ENCODE data around the gene CER1.

Gene CER1, protein sequence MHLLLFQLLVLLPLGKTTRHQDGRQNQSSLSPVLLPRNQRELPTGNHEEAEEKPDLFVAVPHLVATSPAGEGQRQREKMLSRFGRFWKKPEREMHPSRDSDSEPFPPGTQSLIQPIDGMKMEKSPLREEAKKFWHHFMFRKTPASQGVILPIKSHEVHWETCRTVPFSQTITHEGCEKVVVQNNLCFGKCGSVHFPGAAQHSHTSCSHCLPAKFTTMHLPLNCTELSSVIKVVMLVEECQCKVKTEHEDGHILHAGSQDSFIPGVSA

GRCh38 chr9:14722391-14723035 is at the start of gene CER1:
Gene CER1 (minus strand): TSS chr9:14722733. CDS start chr9:14722672, 61 bp downstream.
- no peak within 1 kb of the TSS for H3K4me3 ChIP-seq (ENCODE audit: control insufficient read depth, low read depth, low read length)
- no peak for TF ChIP-seq CTCF (conservative IDR thresholded peaks at IDR 0.05; ENCODE audit: control insufficient read depth, insufficient read depth, low read depth, low read length)
- no peak for DNase-seq (ENCODE audit: low read depth)

DNA sequence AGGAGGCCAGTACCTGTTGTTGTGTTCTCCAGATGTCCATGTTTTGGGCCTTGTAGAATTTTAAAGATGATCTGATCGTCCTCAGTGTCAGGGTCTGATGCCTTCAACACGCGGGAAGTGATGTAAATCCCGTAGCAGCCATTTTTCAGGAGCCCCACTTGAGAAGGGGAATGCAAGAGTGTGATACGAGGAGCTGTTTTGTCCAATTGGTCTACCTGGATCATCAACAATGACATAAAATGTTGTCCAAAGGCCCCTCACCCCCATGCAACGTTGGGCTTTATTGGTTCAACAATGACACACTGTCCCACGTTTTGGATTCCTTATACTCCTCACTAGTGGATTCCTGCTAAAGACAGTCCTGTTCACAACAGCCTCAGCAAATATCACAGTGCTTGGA is 48.1 kb upstream of the CER1 start:
- TF ChIP-seq CTCF (conservative IDR thresholded peaks at IDR 0.05; ENCODE audit: control insufficient read depth, insufficient read depth, low read depth, low read length), result no peak
- H3K4me3 ChIP-seq (ENCODE audit: control insufficient read depth, low read depth, low read length), result no peak overlapping the region
- DNase-seq (ENCODE audit: low read depth), result no peak

GRCh38 chr9:14769230-14769571 is 46.7 kb upstream of the CER1 start:
- TF ChIP-seq CTCF (conservative IDR thresholded peaks at IDR 0.05; ENCODE audit: control insufficient read depth, insufficient read depth, low read depth, low read length), result peak; percentile 29
- H3K4me3 ChIP-seq (ENCODE audit: control insufficient read depth, low read depth, low read length), result no peak overlapping the region
- peak; percentile 42 for DNase-seq (ENCODE audit: low read depth)

DNA sequence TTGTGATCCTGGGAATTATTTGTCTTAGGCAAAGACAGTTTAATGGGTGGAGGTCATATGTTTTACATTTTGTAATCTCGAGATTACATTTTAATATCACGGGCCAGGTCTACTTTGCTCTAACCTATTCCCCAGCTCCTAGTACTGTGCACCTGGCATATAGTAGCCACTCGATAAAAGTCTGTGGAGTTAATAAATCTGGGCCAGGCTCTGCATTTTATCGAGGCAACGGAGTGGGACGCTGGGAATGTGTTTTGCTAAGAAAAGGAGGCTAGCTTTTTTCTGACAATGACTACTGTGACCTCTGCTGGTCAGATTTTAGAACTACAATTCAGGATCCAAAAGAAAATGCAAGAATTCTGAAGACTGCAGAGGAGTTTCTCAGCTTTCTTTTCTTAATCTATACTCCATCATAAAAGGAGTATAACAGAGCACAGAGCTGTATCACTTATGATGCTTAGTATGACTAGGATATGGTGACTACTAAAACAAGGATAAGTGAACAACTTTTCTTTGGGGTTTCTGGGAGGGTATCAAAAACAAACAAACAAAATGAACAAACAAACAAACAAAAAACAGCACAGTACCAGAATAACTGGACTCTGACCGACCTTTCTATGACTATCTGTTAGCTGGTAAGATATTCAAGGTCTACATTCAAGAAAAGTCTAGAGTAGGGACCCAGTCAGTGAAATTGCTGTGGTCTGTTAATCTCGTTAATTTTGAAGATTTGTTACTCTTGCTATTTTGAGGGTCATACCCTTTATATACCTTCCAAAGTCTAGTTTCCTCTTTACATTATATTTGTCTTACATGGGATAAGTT is 46.1 kb upstream of the CER1 start:
- DNase-seq (ENCODE audit: low read depth), result peak; percentile 66
- peak; percentile 69 for TF ChIP-seq CTCF (conservative IDR thresholded peaks at IDR 0.05; ENCODE audit: control insufficient read depth, insufficient read depth, low read depth, low read length)
- peak overlapping the region; percentile 20 for H3K4me3 ChIP-seq (ENCODE audit: control insufficient read depth, low read depth, low read length)

DNA sequence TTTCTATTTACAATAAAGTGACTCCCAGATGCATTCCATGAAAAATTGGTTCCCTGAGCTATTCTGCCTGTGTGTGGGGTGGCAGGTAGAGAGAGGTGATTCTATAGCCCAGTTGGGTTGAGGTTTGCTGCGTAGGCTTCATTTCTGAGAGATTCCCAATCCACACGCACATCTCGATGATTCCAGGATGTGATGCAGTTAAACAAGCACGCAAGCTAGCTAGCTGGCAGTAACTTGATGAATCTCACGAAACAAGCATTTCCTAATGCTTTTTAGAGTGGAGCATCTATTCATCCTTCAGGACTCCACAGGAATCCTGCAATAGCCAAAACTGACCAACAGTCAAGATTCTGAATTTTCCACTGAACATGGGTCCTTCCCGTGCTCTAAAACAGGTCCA is 43.8 kb upstream of the CER1 start:
- TF ChIP-seq CTCF (conservative IDR thresholded peaks at IDR 0.05; ENCODE audit: control insufficient read depth, insufficient read depth, low read depth, low read length), result no peak
- DNase-seq (ENCODE audit: low read depth), result no peak
- no peak overlapping the region for H3K4me3 ChIP-seq (ENCODE audit: control insufficient read depth, low read depth, low read length)

DNA sequence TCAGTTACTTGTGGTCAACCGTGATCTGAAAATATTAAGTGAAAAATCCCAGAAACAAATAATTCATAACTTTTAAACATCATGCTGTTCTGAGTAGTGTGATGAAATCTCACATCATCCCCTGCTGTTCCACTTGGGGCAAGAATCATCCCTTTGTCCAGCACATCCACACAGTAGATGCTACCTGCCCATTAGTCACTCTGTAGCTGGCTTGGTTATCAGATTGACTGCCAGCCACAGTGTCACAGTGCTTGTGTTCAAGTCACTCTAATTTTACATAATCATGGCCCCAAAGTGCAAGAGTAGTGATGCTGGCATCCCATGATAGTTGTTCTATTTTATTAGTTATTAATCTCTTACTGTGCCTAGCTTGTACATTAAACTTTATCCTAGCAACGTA is 39.1 kb upstream of the CER1 start:
- no peak for DNase-seq (ENCODE audit: low read depth)
- H3K4me3 ChIP-seq (ENCODE audit: control insufficient read depth, low read depth, low read length), result no peak overlapping the region
- TF ChIP-seq CTCF (conservative IDR thresholded peaks at IDR 0.05; ENCODE audit: control insufficient read depth, insufficient read depth, low read depth, low read length), result no peak
